Vagina (tissue), 2 donors: ENCODE results near the gene ATF7.

Experiments
- CTCF ChIP-seq, 3 experiments: fragments of 450-650 bp in 2 of 3; fragments of 200-600 bp in 1 of 3; sonication (generic) in 1 of 3; IDR thresholded peaks; one replicate each; pipeline ENCODE4 v1.5.1; 2017 to 2019; ENCODE audit warnings: antibody characterized with exemption in 3 of 3, mild to moderate bottlenecking in 2 of 3, moderate library complexity in 2 of 3
- POLR2AphosphoS5 ChIP-seq, 2 donors: sonication (generic); formaldehyde crosslinking; IDR thresholded peaks; one replicate each; pipeline ENCODE4 v1.9.0; 2017; ENCODE audit warnings: antibody characterized with exemption in 2 of 2, mild to moderate bottlenecking in 2 of 2, low read depth in 1 of 2; ENCODE audit not compliant: insufficient read depth in 1 of 2

DNA sequence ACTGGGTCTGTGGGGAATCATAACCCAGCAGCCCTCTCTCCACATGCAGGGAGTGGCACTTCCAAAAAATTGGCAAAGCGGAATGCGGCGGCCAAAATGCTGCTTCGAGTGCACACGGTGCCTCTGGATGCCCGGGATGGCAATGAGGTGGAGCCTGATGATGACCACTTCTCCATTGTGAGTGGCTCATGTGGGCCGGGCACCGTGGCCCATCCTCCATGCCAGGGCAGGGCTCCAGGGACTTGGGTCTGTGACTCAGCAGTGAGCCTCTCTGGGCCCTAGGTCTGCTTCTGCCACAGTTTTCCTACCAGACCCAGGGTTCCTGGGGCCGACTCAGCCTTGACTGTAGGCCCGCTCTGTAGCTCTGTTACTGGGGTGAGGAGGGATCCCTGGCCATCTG, 121.1 kb downstream of the ATF7 start:
- TF ChIP-seq CTCF (IDR thresholded peaks at IDR 0.05) (no peak), POLR2AphosphoS5 (IDR thresholded peaks at IDR 0.05; ENCODE audit: insufficient read depth in 1 of 2, low read depth in 1 of 2) (peak in 1 of 2 donors; percentile 36)
